H1 (cell line): ENCODE results near the gene ARID5B. TPM values are rescaled to one million over a fixed set of nuclear protein-coding genes. Genes with fewer than 3 reads are reported as not detected.

Experiments
- BRCA1 ChIP-seq: IDR thresholded peaks from 2 replicates; pipeline ENCODE4 v1.6.1; 2012; ENCODE audit warnings: low read depth, low read length, improper control_type of control experiment
- CHD1 ChIP-seq: IDR thresholded peaks from 2 replicates; pipeline ENCODE4 v1.6.1; 2012; ENCODE audit warnings: low read depth, low read length, improper control_type of control experiment
- GABPA ChIP-seq: IDR thresholded peaks from 2 replicates; pipeline ENCODE4 v1.6.1; 2011; ENCODE audit warnings: mild to moderate bottlenecking, low read length, moderate library complexity, borderline replicate concordance; ENCODE audit not compliant: insufficient read depth
- POLR2AphosphoS5 ChIP-seq: IDR thresholded peaks from 2 replicates; pipeline ENCODE4 v1.6.1; 2011; ENCODE audit warnings: low read depth, low read length
- SIN3A ChIP-seq, 2 experiments: IDR thresholded peaks in 1 of 2; conservative IDR thresholded peaks in 1 of 2; 2 replicates each; pipeline ENCODE4 v1.6.1; 2011 to 2012; ENCODE audit warnings: low read length in 2 of 2, improper control_type of control experiment in 1 of 2, low read depth in 1 of 2, mild to moderate bottlenecking in 1 of 2
- YY1 ChIP-seq: IDR thresholded peaks from 2 replicates; pipeline ENCODE4 v1.6.1; 2011; ENCODE audit warnings: low read depth, mild to moderate bottlenecking, low read length
- polyA plus RNA-seq, 7 experiments: library from polyadenylated mRNA; depleted of rRNA in 3 of 7; stranded (reverse) in 5 of 7; unstranded in 2 of 7; fragments of >200 nt in 5 of 7; fragments of 200-250 nt in 2 of 7; gene quantifications; 1 replicate in 5 of 7; 2 replicates in 1 of 7; 4 replicates in 1 of 7; pipeline versions ENCODE4 v1.2.1 to v1.2.3, GENCODE V29; 2011 to 2013; ENCODE audit warnings: missing spikeins in 2 of 7, mixed read lengths in 2 of 7
- total RNA-seq: library from RNA; stranded (reverse); fragmentation: NEBNext Ultra II Directional; extraction: Animal tissue kit (Norgen Biotek cat#: 25700); gene quantifications from 2 replicates; pipeline ENCODE4 v1.2.1, GENCODE V29; 2021
- TF ChIP-seq, protein P1 (sequence below): IDR thresholded peaks from 2 replicates; pipeline ENCODE4 v1.6.1; 2012; ENCODE audit warnings: inconsistent platforms

ARID5B gene
- total and polyA plus RNA-seq, 2 of the 8 experiments (the other 6 are each of a cell fraction or from before 2014, with no cell fraction given) = 0.21 to 1.1 TPM

- TF ChIP-seq SIN3A (conservative IDR thresholded peaks at IDR 0.05 in 1 of 2, IDR thresholded peaks at IDR 0.05 in 1 of 2; ENCODE audit: low read depth in 1 of 2, low read length in 2 of 2) = no peak
- no peak for TF ChIP-seq GABPA
- no peak for TF ChIP-seq POLR2AphosphoS5
- TF ChIP-seq BRCA1 = no peak
- TF ChIP-seq, protein P1, sequence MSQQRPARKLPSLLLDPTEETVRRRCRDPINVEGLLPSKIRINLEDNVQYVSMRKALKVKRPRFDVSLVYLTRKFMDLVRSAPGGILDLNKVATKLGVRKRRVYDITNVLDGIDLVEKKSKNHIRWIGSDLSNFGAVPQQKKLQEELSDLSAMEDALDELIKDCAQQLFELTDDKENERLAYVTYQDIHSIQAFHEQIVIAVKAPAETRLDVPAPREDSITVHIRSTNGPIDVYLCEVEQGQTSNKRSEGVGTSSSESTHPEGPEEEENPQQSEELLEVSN = no peak
- TF ChIP-seq YY1 = no peak
- TF ChIP-seq CHD1 = no peak
Observed at GRCh38 chr10:61973906-61974305, 72.4 kb downstream of the ARID5B start (continued).
